ENCODE data around the gene PSMF1. TPM values are rescaled to one million over a fixed set of nuclear protein-coding genes. Genes with fewer than 3 reads are reported as not detected.

The PSMF1 gene
- total and polyA plus RNA-seq, 9 of the 15 experiments (the other 6 are each of a cell fraction or from before 2014, with no cell fraction given), result 8.5 to 192 (median 33.2) TPM

DNA sequence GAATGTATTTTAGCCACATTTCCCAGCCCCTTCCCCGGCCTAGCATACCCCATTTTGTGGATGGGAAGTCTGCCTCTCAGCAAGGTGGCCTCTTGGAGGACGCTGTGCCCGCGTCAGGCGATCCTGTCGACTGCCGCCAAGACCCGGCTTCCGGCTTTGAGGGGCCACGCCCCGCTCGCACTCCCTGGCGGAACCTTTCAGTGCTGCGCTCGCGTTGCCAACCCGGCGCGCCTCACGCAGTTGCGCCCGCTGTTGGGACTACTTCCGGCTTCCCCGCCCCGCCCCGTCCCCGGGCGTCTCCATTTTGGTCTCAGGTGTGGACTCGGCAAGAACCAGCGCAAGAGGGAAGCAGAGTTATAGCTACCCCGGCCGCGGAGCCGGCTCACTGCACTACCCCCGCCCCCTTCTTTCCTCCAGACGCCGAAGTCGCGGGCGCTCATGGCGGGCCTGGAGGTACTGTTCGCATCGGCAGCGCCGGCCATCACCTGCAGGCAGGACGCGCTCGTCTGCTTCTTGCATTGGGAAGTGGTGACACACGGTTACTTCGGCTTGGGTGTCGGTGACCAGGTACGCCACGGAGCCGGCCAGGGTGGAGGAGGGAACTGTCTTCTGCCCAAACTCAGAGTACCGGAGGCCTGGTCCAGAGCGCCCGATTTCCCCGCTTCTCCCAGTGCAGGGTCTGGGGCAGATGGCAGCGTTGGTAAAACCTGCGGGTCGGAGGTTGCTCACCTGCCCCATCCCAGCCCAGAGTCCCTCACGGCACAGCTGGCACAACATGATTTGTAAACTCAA, at the start of gene PSMF1 (continued):
- TF ChIP-seq, protein P1, sequence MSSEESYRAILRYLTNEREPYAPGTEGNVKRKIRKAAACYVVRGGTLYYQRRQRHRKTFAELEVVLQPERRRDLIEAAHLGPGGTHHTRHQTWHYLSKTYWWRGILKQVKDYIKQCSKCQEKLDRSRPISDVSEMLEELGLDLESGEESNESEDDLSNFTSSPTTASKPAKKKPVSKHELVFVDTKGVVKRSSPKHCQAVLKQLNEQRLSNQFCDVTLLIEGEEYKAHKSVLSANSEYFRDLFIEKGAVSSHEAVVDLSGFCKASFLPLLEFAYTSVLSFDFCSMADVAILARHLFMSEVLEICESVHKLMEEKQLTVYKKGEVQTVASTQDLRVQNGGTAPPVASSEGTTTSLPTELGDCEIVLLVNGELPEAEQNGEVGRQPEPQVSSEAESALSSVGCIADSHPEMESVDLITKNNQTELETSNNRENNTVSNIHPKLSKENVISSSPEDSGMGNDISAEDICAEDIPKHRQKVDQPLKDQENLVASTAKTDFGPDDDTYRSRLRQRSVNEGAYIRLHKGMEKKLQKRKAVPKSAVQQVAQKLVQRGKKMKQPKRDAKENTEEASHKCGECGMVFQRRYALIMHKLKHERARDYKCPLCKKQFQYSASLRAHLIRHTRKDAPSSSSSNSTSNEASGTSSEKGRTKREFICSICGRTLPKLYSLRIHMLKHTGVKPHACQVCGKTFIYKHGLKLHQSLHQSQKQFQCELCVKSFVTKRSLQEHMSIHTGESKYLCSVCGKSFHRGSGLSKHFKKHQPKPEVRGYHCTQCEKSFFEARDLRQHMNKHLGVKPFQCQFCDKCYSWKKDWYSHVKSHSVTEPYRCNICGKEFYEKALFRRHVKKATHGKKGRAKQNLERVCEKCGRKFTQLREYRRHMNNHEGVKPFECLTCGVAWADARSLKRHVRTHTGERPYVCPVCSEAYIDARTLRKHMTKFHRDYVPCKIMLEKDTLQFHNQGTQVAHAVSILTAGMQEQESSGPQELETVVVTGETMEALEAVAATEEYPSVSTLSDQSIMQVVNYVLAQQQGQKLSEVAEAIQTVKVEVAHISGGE (CRISPR knock-in tag; IDR thresholded peaks at IDR 0.05), result peak; percentile 98 to 100 (median 99)
- TF ChIP-seq PTTG1 (tag; IDR thresholded peaks at IDR 0.05; ENCODE audit: low read depth) (no peak), ATF1 (CRISPR knock-in tag; IDR thresholded peaks at IDR 0.05) (0 out of 2 replicates have a peak, but pooled peaks have one; percentile 40), ATF1 (tag; IDR thresholded peaks at IDR 0.05) (peak; percentile 87), NR1H2 (CRISPR knock-in tag; IDR thresholded peaks at IDR 0.05) (peak; percentile 66), TEAD4 (IDR thresholded peaks at IDR 0.05; ENCODE audit: low read length) (peak; percentile 41; the same call in 1 of the 2 replicates), TEAD4 (CRISPR knock-in tag; IDR thresholded peaks at IDR 0.05; ENCODE audit: borderline replicate concordance) (no peak), ZBED1 (IDR thresholded peaks at IDR 0.05) (no peak), POLR2AphosphoS2 (IDR thresholded peaks at IDR 0.05; ENCODE audit: low read length) (no peak), ATF7 (IDR thresholded peaks at IDR 0.05) (peak; percentile 81), ZNF785 (CRISPR knock-in tag; IDR thresholded peaks at IDR 0.05) (no peak), RFX7 (CRISPR knock-in tag; IDR thresholded peaks at IDR 0.05) (no peak), MAFG (tag; conservative IDR thresholded peaks at IDR 0.05) (no peak), EP400 (IDR thresholded peaks at IDR 0.05) (peak; percentile 91), SREBF1 (IDR thresholded peaks at IDR 0.05; ENCODE audit: borderline replicate concordance, low read depth, low read length) (0 out of 2 replicates have a peak, but pooled peaks have one; percentile 51), ZNF274 (IDR thresholded peaks at IDR 0.05; ENCODE audit: borderline replicate concordance, low read depth, low read length) (no peak), ILF3 (IDR thresholded peaks at IDR 0.05; ENCODE audit: borderline replicate concordance) (no peak)
- TF ChIP-seq, protein P2, sequence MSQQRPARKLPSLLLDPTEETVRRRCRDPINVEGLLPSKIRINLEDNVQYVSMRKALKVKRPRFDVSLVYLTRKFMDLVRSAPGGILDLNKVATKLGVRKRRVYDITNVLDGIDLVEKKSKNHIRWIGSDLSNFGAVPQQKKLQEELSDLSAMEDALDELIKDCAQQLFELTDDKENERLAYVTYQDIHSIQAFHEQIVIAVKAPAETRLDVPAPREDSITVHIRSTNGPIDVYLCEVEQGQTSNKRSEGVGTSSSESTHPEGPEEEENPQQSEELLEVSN (IDR thresholded peaks at IDR 0.05; ENCODE audit: borderline replicate concordance in 1 of 2, extremely low read depth in 1 of 2, insufficient read depth in 1 of 2, insufficient read length in 1 of 2, low read depth in 1 of 2, low read length in 1 of 2, poor library complexity in 1 of 2, severe bottlenecking in 1 of 2), result peak; percentile 70 to 84
- TF ChIP-seq, protein P3, sequence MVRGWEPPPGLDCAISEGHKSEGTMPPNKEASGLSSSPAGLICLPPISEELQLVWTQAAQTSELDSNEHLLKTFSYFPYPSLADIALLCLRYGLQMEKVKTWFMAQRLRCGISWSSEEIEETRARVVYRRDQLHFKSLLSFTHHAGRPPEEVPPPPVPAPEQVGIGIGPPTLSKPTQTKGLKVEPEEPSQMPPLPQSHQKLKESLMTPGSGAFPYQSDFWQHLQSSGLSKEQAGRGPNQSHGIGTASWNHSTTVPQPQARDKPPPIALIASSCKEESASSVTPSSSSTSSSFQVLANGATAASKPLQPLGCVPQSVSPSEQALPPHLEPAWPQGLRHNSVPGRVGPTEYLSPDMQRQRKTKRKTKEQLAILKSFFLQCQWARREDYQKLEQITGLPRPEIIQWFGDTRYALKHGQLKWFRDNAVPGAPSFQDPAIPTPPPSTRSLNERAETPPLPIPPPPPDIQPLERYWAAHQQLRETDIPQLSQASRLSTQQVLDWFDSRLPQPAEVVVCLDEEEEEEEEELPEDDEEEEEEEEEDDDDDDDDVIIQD (CRISPR knock-in tag; IDR thresholded peaks at IDR 0.05), result no peak
- TF ChIP-seq, protein P4, sequence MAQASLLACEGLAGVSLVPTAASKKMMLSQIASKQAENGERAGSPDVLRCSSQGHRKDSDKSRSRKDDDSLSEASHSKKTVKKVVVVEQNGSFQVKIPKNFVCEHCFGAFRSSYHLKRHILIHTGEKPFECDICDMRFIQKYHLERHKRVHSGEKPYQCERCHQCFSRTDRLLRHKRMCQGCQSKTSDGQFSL (CRISPR knock-in tag; IDR thresholded peaks at IDR 0.05), result peak; percentile 52; the same call in 1 of the 2 replicates
- TF ChIP-seq, protein P4 (tag; IDR thresholded peaks at IDR 0.05), result no peak
